Activated CD8-positive, alpha-beta memory T cell treated with anti-CD3 and anti-CD28 coated beads, Interleukin-2, amount 10 ng/mL, durations not matched to agents 7 days and 5 days (primary cell): ENCODE results near the gene DNAH2. TPM values are rescaled to one million over a fixed set of nuclear protein-coding genes. Genes with fewer than 3 reads are reported as not detected.

Source experiments
- ATAC-seq: fragments of 150-1000 bp; cut with Tn5 transposase; one replicate; pipeline ENCODE4 v1.10.0; 2021; ENCODE audit warnings: moderate library complexity
- CTCF ChIA-PET: fragments of 350-600 bp; sonication (Branson Sonifier 250); formaldehyde crosslinking; loops from one replicate; lab custom pipeline; 2021; ENCODE audit warnings: antibody characterized with exemption; lab: Charles Lee
- DNase-seq: peaks from one replicate; pipeline ENCODE4 v3.0.0-alpha.2; 2020
- H3K27ac Mint-ChIP-seq: one replicate; pipeline ENCODE4 v1.8.0; 2021; ENCODE audit warnings: mild to moderate bottlenecking, mixed read lengths
- H3K27me3 Mint-ChIP-seq: one replicate; pipeline ENCODE4 v1.8.0; 2021; ENCODE audit warnings: mixed read lengths
- H3K36me3 Mint-ChIP-seq: one replicate; pipeline ENCODE4 v1.8.0; 2021; ENCODE audit warnings: mild to moderate bottlenecking, mixed read lengths
- H3K4me1 Mint-ChIP-seq: one replicate; pipeline ENCODE4 v1.8.0; 2021; ENCODE audit warnings: mixed read lengths
- H3K4me3 Mint-ChIP-seq: one replicate; pipeline ENCODE4 v1.8.0; 2021; ENCODE audit warnings: mild to moderate bottlenecking, moderate library complexity, mixed read lengths
- H3K9me3 Mint-ChIP-seq: one replicate; pipeline ENCODE4 v1.8.0; 2022; ENCODE audit warnings: low read depth, mixed read lengths
- total RNA-seq, 2 experiments: library from RNA; stranded (reverse); gene quantifications; one replicate each; pipeline ENCODE4 v1.2.3, GENCODE V29; 2021

DNAH2 gene
- total RNA-seq, 2 experiments from 2014 or later: not detected

DNA sequence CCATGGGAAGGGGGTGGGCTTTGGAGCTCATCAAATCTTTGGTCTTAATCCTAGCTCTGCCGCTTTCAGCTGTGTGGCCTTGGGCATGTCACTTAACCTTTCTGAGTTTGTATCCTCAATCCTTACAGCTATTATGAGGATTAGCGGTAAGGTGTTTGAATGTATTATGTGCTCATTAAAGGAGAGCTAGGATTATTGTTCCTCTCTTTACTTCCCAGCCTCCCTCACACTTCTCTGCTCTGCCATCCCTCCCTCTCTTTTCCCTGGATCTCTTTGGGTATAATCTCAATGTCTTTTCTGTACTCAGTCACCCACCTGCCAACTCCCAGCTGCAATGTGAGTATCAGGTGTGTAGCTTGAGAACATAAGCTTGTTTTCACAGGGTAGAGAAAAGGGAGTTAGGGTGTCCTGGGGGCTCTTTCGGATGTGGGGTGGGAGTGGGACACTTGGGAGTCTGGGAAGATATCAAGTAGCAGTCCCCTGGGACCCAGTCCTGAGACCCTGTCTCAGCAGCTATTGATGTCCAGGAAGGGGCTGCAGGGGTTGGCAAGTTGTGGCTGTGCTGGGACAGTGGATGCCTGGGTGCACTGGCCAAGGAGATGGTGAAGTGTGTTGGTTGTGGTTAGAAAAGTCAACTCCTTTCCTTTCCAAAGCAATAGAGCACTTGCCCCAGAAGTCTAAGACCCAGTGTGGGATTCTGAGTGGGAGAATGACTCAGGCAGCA lies 10.8 kb upstream of the DNAH2 start:
- Mint-ChIP-seq H3K4me1 (peaks cover 23% of the 10 kb centered on the region), H3K27me3 (peaks cover 47% of the 10 kb centered on the region)

DNA sequence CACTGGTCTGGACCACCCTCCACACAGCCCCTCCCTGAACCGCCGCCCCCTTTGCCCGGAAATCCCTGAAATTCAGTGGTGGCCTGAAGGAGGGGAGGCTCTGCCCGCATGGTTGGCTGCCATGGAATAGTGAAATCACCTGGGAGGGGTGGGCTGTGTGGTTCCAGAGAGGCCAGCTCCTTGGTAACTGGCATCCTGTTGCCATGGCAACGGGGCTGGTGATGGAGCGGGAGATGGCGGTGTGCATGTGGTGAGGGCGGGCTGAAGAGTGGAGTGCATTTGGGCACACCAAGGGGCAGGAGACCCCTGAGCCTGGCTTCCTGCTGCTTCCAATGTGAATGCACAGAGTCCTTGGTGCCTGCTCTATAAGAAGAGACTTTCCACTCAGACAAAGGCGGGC lies 10.1 kb upstream of the DNAH2 start:
- H3K36me3 Mint-ChIP-seq: peaks cover 2% of the 10 kb centered on the region
- no peak overlapping the region for H3K4me3 Mint-ChIP-seq
- peaks cover 51% of the 10 kb centered on the region for H3K27me3 Mint-ChIP-seq
- H3K9me3 Mint-ChIP-seq: no peaks in the 10 kb centered on the region
- CTCF ChIA-PET: interaction anchor here (1.5 to 2.9 kb wide), 3 partner anchors 10 to 366 kb away, joined by 3 to 12 read pairs (median 11); partner anchors contain the start of genes DNAH2, TP53 and WRAP53
- H3K27ac Mint-ChIP-seq: no peak overlapping the region
- DNase-seq: no peak
- ATAC-seq: no peak
- H3K4me1 Mint-ChIP-seq: peaks cover 25% of the 10 kb centered on the region

More for the DNA sequence above, 10.8 kb upstream of the DNAH2 start:
- no peaks in the 10 kb centered on the region for H3K9me3 Mint-ChIP-seq
- peaks cover 3% of the 10 kb centered on the region for H3K36me3 Mint-ChIP-seq
- no peak overlapping the region for H3K4me3 Mint-ChIP-seq
- no peak for DNase-seq
- ATAC-seq: no peak
- CTCF ChIA-PET: interaction anchor here (0.7 to 2.9 kb wide), 3 partner anchors 10 to 92 kb away, joined by 3 to 12 read pairs (median 11); partner anchors contain the start of genes DNAH2, FXR2, TP53 and WRAP53
- no peak overlapping the region for H3K27ac Mint-ChIP-seq

GRCh38 chr17:7707858-7708750 lies 9.4 kb upstream of the DNAH2 start:
- H3K4me3 Mint-ChIP-seq: no peak overlapping the region
- H3K36me3 Mint-ChIP-seq: no peaks in the 10 kb centered on the region
- H3K27ac Mint-ChIP-seq: no peak overlapping the region
- no peak for DNase-seq
- no peak for ATAC-seq
- H3K9me3 Mint-ChIP-seq: no peaks in the 10 kb centered on the region
- CTCF ChIA-PET: interaction anchor here (1.5 to 2.5 kb wide), 2 partner anchors 20 to 366 kb away, joined by 3 to 12 read pairs; partner anchors contain the start of genes TP53 and WRAP53
- peaks cover 28% of the 10 kb centered on the region for H3K4me1 Mint-ChIP-seq
- peaks cover 56% of the 10 kb centered on the region for H3K27me3 Mint-ChIP-seq

DNA sequence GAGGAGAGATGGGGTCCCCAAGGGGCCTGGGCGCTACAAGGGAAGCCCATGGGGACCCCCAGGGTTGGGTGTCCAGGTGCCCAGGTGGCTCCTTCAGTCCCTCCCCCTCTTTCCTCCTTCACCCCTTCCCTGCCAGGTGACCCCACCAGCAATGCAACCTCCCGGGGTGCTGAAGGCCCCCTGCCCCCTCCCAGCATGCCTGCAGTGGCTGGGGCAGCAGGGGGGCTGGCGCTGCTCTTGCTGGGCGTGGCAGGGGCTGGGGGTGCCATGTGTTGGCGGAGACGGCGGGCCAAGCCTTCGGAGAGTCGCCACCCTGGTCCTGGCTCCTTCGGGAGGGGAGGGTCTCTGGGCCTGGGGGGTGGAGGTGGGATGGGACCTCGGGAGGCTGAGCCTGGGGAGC lies 8.5 kb upstream of the DNAH2 start:
- H3K27ac Mint-ChIP-seq: no peak overlapping the region
- peaks cover 57% of the 10 kb centered on the region for H3K27me3 Mint-ChIP-seq
- DNase-seq (no peak), ATAC-seq (no peak)
- peaks cover 32% of the 10 kb centered on the region for H3K4me1 Mint-ChIP-seq
- CTCF ChIA-PET: no interaction called here
- H3K36me3 Mint-ChIP-seq: no peaks in the 10 kb centered on the region
- no peaks in the 10 kb centered on the region for H3K9me3 Mint-ChIP-seq
- no peak overlapping the region for H3K4me3 Mint-ChIP-seq

- ATAC-seq (no peak), DNase-seq (no peak)
- CTCF ChIA-PET: interaction anchor here (1.1 to 1.2 kb wide), 2 partner anchors 78 to 280 kb away, joined by 3 to 4 read pairs; no protein-coding TSS in a partner anchor
- no peak overlapping the region for H3K27ac Mint-ChIP-seq
- H3K4me3 Mint-ChIP-seq: no peak overlapping the region
- peaks cover 57% of the 10 kb centered on the region for H3K27me3 Mint-ChIP-seq
- no peaks in the 10 kb centered on the region for H3K36me3 Mint-ChIP-seq
- H3K9me3 Mint-ChIP-seq: no peaks in the 10 kb centered on the region
- peaks cover 26% of the 10 kb centered on the region for H3K4me1 Mint-ChIP-seq
These were observed 7.2 kb upstream of the DNAH2 start for GRCh38 chr17:7710301-7710700.

DNA sequence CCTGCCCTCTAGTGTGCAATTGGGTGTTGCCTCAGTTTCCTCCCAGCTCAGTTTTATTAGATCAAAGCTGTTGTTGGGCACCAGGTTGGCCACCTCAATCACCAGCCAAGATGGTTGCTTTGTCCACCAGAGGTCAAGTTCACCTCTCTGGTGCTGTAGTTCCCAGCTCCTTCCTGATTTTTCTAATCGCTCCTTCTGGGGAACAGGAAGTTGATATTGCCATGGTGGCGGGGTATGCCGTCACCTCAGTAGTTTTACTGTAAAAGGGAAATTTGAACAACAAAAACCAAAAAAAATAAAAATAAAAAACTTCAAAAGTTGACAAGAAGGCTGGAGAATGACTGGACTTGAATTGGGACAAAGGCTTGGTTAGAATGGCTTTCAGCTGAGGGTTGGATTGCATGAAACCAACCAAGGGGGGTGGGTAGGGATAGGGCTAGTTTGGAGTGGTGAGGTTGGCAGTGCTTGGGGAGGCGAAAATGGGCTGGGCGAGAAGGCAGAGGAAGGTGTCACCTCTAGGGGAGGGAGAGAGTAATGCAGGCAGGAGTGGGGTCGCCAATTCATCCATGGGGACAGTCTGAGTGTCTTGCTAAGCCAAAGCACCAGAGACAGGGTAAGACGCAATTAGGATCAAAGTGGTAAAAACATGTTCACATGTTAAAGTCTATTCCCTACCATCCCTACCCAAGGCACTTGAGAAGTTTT lies 6.3 kb upstream of the DNAH2 start:
- Mint-ChIP-seq H3K9me3 (no peaks in the 10 kb centered on the region), H3K27me3 (peaks cover 58% of the 10 kb centered on the region), H3K4me3 (no peak overlapping the region), H3K36me3 (no peaks in the 10 kb centered on the region), H3K4me1 (peaks cover 22% of the 10 kb centered on the region), H3K27ac (no peak overlapping the region)
- ATAC-seq (peak; percentile 42), DNase-seq (no peak)
- CTCF ChIA-PET: interaction anchor here (0.6 to 1.2 kb wide), 2 partner anchors 79 to 237 kb away, joined by 3 to 4 read pairs; no protein-coding TSS in a partner anchor

DNA sequence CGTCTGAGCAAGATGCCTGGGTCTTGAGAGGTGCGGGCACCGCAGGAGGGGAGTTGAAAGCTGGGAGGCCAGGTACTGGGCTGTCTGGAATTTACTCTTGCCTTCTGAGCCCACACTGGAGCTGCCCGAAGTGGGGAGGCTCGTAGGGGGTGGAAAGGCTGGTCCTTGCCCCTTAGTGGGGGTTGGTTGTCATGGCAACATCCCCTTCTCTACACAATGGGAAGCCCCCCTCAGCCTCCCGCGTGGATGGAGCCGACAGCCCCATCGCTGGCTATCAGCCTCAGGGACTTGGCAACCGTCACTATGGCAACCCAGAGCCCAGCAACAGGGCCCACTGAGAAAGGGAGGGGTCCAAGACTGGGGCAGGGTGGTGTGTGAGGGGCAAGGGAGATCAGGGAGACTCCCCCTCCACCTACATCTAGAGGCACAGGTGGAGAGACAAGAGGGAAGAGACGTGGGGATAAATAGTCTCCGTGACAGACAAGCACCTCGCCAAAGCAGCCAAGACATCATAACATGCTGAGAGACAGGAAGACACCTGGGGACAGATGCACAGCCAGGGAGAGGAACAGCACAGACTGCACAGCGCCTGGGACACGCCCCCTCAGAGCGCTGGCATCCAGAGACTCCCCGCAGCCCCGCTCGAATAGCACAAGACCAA lies 5.3 kb upstream of the DNAH2 start:
- peaks cover 29% of the 10 kb centered on the region for H3K4me1 Mint-ChIP-seq
- ATAC-seq: no peak
- H3K27me3 Mint-ChIP-seq: peaks cover 54% of the 10 kb centered on the region
- H3K36me3 Mint-ChIP-seq: no peaks in the 10 kb centered on the region
- no peak overlapping the region for H3K4me3 Mint-ChIP-seq
- no peak for DNase-seq
- no peaks in the 10 kb centered on the region for H3K9me3 Mint-ChIP-seq
- no peak overlapping the region for H3K27ac Mint-ChIP-seq
- CTCF ChIA-PET: no interaction called here

DNA sequence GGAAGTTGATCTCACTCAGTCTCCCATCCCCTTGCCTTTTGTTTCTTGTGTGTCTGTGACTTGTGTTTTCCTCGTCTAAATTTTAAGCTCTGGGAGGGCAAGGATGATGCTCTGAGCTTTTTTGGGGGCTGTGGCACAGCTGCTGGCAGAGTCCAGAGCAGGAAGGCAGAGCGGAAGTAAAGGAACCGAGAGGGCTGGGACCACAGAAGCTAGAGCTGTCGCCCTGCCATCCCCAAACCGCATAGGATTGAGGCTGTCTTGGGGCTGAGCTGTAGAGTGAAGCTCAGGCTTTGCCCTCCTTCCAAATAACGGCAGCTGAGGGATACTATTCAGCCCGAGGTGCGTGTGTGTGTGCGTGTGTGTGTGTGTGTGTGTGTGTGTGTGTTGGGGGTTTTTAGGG lies 3.8 kb upstream of the DNAH2 start:
- Mint-ChIP-seq H3K4me1 (peaks cover 43% of the 10 kb centered on the region), H3K27ac (no peak overlapping the region), H3K9me3 (no peaks in the 10 kb centered on the region), H3K36me3 (no peaks in the 10 kb centered on the region), H3K27me3 (peaks cover 55% of the 10 kb centered on the region), H3K4me3 (no peak overlapping the region)
- DNase-seq (no peak), ATAC-seq (no peak)
- CTCF ChIA-PET: interaction anchor here (2.2 kb wide), 1 partner anchor 25 kb away, joined by 9 read pairs; the partner anchor contains the start of gene WRAP53

DNA sequence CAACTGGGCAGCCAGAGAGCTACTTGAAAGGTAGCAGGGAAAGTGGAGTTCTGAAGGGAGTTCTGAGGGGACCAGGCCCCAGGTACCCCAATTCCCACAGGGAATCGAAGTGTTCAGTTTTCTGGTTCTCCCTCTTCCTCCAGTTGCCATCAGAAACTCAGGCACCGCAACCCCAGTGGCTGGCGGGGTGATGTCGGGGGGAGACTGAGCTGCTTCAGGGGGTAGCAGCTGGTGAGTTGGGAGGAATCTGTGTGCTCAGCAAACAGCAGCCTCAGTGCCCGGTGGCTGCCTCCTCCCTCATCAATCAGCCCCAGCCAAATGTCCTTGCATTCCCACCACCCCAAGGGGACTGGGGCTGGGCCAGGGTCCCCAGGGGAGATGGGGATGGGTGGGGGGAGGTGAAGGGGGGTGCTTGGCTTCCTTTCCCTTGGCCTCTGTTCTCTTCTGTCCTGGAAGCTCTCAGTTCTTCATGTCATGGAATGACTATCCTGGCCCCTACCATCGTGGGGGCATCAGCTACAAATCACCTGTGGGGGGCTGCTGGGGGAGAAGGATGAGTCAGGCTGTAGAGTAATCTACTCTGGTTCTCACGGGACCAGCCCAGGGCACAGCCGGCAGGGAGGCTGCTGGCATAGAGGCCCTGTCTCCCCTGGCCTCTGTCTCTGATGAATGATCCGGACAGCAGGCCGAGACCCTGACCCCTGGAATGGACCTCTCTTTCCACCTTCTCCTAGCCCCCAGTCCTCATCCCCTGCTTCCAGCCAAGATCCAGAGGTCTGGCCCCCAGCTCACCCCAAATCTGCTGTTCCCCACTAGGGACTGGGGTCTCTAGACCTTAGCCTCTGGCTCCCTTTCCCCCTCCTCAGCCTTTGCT lies 2.6 kb upstream of the DNAH2 start:
- ATAC-seq (no peak), DNase-seq (no peak)
- no peak overlapping the region for H3K27ac Mint-ChIP-seq
- CTCF ChIA-PET: interaction anchor here (1.2 to 2.2 kb wide), 3 partner anchors 27 to 196 kb away, joined by 3 to 9 read pairs (median 3); partner anchors contain the start of gene WRAP53
- no peaks in the 10 kb centered on the region for H3K9me3 Mint-ChIP-seq
- H3K4me3 Mint-ChIP-seq: no peak overlapping the region
- H3K27me3 Mint-ChIP-seq: peaks cover 67% of the 10 kb centered on the region
- H3K36me3 Mint-ChIP-seq: no peaks in the 10 kb centered on the region
- peaks cover 46% of the 10 kb centered on the region for H3K4me1 Mint-ChIP-seq

- no peaks in the 10 kb centered on the region for H3K36me3 Mint-ChIP-seq
- H3K27me3 Mint-ChIP-seq: peaks cover 75% of the 10 kb centered on the region
- peak overlapping the region; percentile 77 for H3K4me3 Mint-ChIP-seq
- ATAC-seq (no peak), DNase-seq (no peak)
- H3K27ac Mint-ChIP-seq: no peak overlapping the region
- CTCF ChIA-PET: interaction anchor here (1.2 to 3.1 kb wide), 8 partner anchors 10 to 360 kb away, joined by 3 to 11 read pairs (median 3); partner anchors contain the start of genes EFNB3, TP53 and WRAP53
- peaks cover 37% of the 10 kb centered on the region for H3K4me1 Mint-ChIP-seq
- no peaks in the 10 kb centered on the region for H3K9me3 Mint-ChIP-seq
These were observed 1.3 kb upstream of the DNAH2 start for GRCh38 chr17:7715936-7716886.
